ENCODE data around the gene MEA1.

DNA sequence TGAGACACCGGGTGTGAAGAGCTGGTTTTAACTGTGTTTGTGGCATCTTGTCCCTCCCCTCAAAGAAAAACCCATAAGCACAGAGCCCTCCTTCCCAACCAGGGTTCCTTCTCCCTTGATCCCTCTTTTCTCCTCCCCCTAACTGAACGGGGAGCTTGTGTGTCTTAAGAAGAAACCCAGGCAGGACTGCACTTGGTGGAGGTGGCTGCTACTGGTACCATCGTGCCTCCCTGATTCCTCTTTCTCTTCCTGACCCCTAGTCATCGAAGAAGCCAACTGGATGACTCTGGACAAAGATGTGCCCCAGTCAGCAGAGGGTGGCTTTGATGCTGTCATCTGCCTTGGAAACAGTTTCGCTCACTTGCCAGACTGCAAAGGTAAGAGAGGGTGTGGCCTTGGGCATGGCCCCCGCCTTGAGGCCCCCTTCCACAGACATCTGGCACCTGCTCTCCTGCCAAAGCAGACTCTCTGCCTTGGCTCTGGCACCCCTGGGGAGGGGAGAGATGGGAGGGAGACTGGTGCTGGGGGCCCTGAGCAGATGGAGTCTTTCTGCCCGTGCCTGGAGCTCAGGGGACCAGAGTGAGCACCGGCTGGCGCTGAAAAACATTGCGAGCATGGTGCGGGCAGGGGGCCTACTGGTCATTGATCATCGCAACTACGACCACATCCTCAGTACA, 51.1 kb downstream of the MEA1 start:
- no peak for TF ChIP-seq POLR2A (IDR thresholded peaks at IDR 0.05)
- TF ChIP-seq, protein P1, sequence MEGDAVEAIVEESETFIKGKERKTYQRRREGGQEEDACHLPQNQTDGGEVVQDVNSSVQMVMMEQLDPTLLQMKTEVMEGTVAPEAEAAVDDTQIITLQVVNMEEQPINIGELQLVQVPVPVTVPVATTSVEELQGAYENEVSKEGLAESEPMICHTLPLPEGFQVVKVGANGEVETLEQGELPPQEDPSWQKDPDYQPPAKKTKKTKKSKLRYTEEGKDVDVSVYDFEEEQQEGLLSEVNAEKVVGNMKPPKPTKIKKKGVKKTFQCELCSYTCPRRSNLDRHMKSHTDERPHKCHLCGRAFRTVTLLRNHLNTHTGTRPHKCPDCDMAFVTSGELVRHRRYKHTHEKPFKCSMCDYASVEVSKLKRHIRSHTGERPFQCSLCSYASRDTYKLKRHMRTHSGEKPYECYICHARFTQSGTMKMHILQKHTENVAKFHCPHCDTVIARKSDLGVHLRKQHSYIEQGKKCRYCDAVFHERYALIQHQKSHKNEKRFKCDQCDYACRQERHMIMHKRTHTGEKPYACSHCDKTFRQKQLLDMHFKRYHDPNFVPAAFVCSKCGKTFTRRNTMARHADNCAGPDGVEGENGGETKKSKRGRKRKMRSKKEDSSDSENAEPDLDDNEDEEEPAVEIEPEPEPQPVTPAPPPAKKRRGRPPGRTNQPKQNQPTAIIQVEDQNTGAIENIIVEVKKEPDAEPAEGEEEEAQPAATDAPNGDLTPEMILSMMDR (IDR thresholded peaks at IDR 0.05), result no peak

All from adrenal gland (tissue), 5 donors.